H1 (cell line): ENCODE results near the gene SNRPB.

Experiments
- MAFK ChIP-seq: IDR thresholded peaks from 2 replicates; pipeline ENCODE4 v1.6.1; 2012; ENCODE audit warnings: low read depth, mild to moderate bottlenecking, improper control_type of control experiment, low read length
- POLR2A ChIP-seq, 2 experiments: IDR thresholded peaks; 1 replicate in 1 of 2; 2 replicates in 1 of 2; pipeline ENCODE4 v1.6.1; 2011; ENCODE audit warnings: low read depth in 2 of 2, low read length in 2 of 2, mild to moderate bottlenecking in 2 of 2; ENCODE audit errors: control extremely low read depth in 1 of 2
- RFX5 ChIP-seq: IDR thresholded peaks from 2 replicates; pipeline ENCODE4 v1.6.1; 2011; ENCODE audit warnings: low read depth, low read length, improper control_type of control experiment, borderline replicate concordance
- RXRA ChIP-seq: IDR thresholded peaks from 2 replicates; pipeline ENCODE4 v1.6.1; 2011; ENCODE audit warnings: low read depth, mild to moderate bottlenecking, low read length, moderate library complexity; ENCODE audit not compliant: insufficient read depth
- TBP ChIP-seq: IDR thresholded peaks from 2 replicates; pipeline ENCODE4 v1.6.1; 2011; ENCODE audit warnings: low read depth, low read length, improper control_type of control experiment
- TF ChIP-seq, protein P1 (sequence below), 3 experiments: IDR thresholded peaks; 1 replicate in 2 of 3; 2 replicates in 1 of 3; pipeline versions ENCODE4 v1.5.1 to v1.6.1; 2011; ENCODE audit warnings: low read length in 3 of 3, mild to moderate bottlenecking in 3 of 3, inconsistent platforms in 2 of 3, low read depth in 1 of 3, moderate library complexity in 1 of 3; ENCODE audit not compliant: insufficient read depth in 1 of 3; ENCODE audit errors: control extremely low read depth in 1 of 3
- TF ChIP-seq, protein P2 (sequence below): IDR thresholded peaks from 2 replicates; pipeline ENCODE4 v1.6.1; 2012; ENCODE audit warnings: inconsistent platforms
- TF ChIP-seq, protein P3 (sequence below): IDR thresholded peaks from 2 replicates; pipeline ENCODE4 v1.6.1; 2011; ENCODE audit warnings: low read depth, mild to moderate bottlenecking, low read length; ENCODE audit not compliant: insufficient read depth

DNA sequence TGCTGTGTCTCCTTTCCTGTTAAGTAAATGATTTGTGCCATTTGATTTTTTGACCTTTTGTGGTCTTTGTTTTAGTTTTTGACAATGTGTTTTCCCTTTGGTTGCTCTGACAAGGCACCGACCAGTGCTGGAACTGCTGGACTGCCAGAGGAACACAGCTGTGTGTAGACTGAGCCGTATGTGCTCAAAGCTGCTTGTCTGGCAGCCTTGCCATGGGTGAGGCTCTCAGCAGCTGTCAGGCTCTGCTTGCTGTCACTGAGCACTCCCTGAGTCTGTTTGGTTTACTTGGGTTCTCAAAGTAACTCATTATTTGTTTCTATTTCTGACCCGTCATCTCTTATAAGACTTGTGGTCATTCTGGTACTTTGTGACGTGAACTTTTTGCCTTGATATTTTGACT, 15.1 kb upstream of the SNRPB start:
- TF ChIP-seq, protein P1, sequence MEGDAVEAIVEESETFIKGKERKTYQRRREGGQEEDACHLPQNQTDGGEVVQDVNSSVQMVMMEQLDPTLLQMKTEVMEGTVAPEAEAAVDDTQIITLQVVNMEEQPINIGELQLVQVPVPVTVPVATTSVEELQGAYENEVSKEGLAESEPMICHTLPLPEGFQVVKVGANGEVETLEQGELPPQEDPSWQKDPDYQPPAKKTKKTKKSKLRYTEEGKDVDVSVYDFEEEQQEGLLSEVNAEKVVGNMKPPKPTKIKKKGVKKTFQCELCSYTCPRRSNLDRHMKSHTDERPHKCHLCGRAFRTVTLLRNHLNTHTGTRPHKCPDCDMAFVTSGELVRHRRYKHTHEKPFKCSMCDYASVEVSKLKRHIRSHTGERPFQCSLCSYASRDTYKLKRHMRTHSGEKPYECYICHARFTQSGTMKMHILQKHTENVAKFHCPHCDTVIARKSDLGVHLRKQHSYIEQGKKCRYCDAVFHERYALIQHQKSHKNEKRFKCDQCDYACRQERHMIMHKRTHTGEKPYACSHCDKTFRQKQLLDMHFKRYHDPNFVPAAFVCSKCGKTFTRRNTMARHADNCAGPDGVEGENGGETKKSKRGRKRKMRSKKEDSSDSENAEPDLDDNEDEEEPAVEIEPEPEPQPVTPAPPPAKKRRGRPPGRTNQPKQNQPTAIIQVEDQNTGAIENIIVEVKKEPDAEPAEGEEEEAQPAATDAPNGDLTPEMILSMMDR (IDR thresholded peaks at IDR 0.05; ENCODE audit: control extremely low read depth in 1 of 3, insufficient read depth in 1 of 3, low read depth in 1 of 3, low read length in 3 of 3) = no peak
- TF ChIP-seq RXRA = no peak
- no peak for TF ChIP-seq RFX5
- no peak for TF ChIP-seq MAFK
- TF ChIP-seq, protein P2, sequence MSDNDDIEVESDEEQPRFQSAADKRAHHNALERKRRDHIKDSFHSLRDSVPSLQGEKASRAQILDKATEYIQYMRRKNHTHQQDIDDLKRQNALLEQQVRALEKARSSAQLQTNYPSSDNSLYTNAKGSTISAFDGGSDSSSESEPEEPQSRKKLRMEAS = no peak
- TF ChIP-seq, protein P3, sequence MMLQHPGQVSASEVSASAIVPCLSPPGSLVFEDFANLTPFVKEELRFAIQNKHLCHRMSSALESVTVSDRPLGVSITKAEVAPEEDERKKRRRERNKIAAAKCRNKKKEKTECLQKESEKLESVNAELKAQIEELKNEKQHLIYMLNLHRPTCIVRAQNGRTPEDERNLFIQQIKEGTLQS = no peak
- no peak for TF ChIP-seq POLR2A (IDR thresholded peaks at IDR 0.05; ENCODE audit: control extremely low read depth in 1 of 2, low read depth in 2 of 2, low read length in 2 of 2)
- TF ChIP-seq TBP = no peak
